SH-SY5Y (cell line): Measurements from ENCODE around the gene KCNQ5.

Experiments
- GATA2 ChIP-seq: IDR thresholded peaks from 2 replicates; pipeline ENCODE4 v1.6.1; 2011; ENCODE audit warnings: mild to moderate bottlenecking, low read depth, low read length
- GATA3 ChIP-seq: IDR thresholded peaks from 2 replicates; pipeline ENCODE4 v1.6.1; 2011; ENCODE audit warnings: low read depth, mild to moderate bottlenecking, low read length, moderate library complexity

GRCh38 chr6:73169111-73169510, 547.2 kb downstream of the KCNQ5 start:
- no peak for TF ChIP-seq GATA3
- no peak for TF ChIP-seq GATA2
